RPMI8226 (cell line): Measurements from ENCODE around the gene CCDC154.
"Not testable (repeated sequence)": the region's sequence is repeated elsewhere in the genome, so short reads cannot be mapped to it uniquely, and the experiment has no call there.

Experiments used
- DNase-seq: peaks from one replicate; pipeline ENCODE4 v3.0.0-alpha.2; 2015

Gene CCDC154

GRCh38 chr16:1455190-1456171, 11.1 kb upstream of the CCDC154 start:
- DNase-seq: no peak

GRCh38 chr16:1454561-1454960, 10.2 kb upstream of the CCDC154 start:
- DNase-seq: no peak

- DNase-seq: no peak
Measured at GRCh38 chr16:1453316-1453715, 9.0 kb upstream of the CCDC154 start.

- DNase-seq: no peak
Measured at GRCh38 chr16:1452530-1452929, 8.2 kb upstream of the CCDC154 start.

GRCh38 chr16:1451702-1452392, 7.5 kb upstream of the CCDC154 start:
- DNase-seq: no peak

GRCh38 chr16:1450841-1451240, 6.5 kb upstream of the CCDC154 start:
- no peak for DNase-seq

- no peak for DNase-seq
Measured at GRCh38 chr16:1450218-1450617, 5.9 kb upstream of the CCDC154 start.

GRCh38 chr16:1449201-1449788, 4.9 kb upstream of the CCDC154 start:
- DNase-seq: no peak

GRCh38 chr16:1448536-1449116, 4.3 kb upstream of the CCDC154 start:
- no peak for DNase-seq

GRCh38 chr16:1447965-1448364, 3.6 kb upstream of the CCDC154 start:
- no peak for DNase-seq

GRCh38 chr16:1446296-1447080, 2.1 kb upstream of the CCDC154 start:
- DNase-seq: no peak

GRCh38 chr16:1445518-1446203, 1.3 kb upstream of the CCDC154 start:
- no peak for DNase-seq

GRCh38 chr16:1444730-1445517, 568 bp upstream of the CCDC154 start:
- no peak for DNase-seq

- DNase-seq: no peak
Measured at GRCh38 chr16:1443403-1443973, 868 bp downstream of the CCDC154 start.

GRCh38 chr16:1442697-1443096, 1.7 kb downstream of the CCDC154 start:
- no peak for DNase-seq

- DNase-seq: no peak
Measured at GRCh38 chr16:1441391-1441829, 2.9 kb downstream of the CCDC154 start.

- not testable (repeated sequence) for DNase-seq
Measured at GRCh38 chr16:1439699-1440074, 4.7 kb downstream of the CCDC154 start.

GRCh38 chr16:1439058-1439698, 5.2 kb downstream of the CCDC154 start:
- DNase-seq: no peak

- DNase-seq: no peak
Measured at GRCh38 chr16:1438229-1439057, 5.9 kb downstream of the CCDC154 start.
